ENCODE results near the gene AUTS2.

Gene AUTS2

DNA sequence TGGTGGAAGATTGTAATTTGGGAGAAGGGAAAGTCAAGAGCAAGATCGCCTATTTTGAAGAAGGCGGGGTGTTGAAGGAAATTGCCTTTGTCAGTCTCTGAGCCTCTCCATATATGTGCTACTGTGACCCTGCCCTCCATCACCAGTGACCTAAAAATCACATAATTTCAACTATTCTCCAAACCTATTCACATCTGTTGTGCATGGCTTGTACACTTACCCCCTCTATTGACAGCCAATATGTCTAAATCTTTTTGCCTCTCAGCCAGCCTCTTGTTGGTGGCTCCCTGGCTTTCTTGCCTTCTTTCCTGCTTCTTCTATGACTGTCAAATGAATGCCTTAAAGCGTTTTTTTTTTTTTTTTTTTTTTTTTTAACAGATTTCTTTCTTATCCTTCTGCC is 295.6 kb downstream of the AUTS2 start:
- no peak for DNase-seq (ENCODE audit: low read depth)

- no peak for DNase-seq (ENCODE audit: low read depth)
Observed at GRCh38 chr7:69895446-69895845, 297.2 kb downstream of the AUTS2 start.

DNA sequence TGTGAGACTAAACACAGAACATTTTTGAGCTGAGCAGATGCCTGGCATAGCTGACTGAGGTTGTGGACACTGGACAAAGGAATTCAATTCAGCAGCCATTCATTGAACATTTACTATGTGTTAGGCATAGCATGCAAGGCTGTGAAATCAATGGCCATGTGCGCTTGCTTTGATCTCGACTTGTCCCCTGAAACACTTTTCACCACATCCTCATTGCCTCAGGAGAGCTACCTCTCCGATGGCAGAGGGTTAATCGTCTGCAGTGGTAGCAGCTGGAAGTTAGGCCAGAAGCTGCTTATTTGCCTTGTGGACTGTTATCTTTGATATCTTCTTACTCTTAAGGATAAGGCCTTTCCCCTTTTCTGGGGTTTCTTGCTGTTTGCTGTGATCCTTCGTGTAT is 297.8 kb downstream of the AUTS2 start:
- no peak for DNase-seq (ENCODE audit: low read depth)

GRCh38 chr7:69898189-69898588 is 299.9 kb downstream of the AUTS2 start:
- DNase-seq (ENCODE audit: low read depth), result no peak

GRCh38 chr7:69903410-69903809 is 305.1 kb downstream of the AUTS2 start:
- no peak for DNase-seq (ENCODE audit: low read depth)

GRCh38 chr7:69906283-69906995 is 308.2 kb downstream of the AUTS2 start:
- no peak for DNase-seq (ENCODE audit: low read depth)

- DNase-seq (ENCODE audit: low read depth), result no peak
Observed at GRCh38 chr7:69907720-69908119, 309.4 kb downstream of the AUTS2 start.

DNA sequence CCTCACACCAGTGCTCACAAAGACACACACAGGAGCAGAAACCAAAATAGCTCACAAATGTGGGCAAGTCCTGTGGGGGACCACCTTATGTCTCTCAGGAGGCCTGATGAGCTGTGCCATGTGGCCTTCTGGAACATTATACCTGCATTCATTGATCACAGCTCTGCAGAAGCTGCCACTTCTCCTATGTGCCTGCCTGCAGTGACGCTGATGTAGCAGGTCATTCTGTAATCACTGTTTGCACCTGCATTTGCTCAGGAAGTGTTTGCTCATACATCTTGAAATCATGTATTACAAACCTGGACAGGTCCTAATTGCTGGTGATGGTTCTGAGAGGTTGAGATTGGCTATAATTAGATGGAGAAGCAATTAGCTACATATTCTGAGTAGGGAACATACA is 310.2 kb downstream of the AUTS2 start:
- no peak for DNase-seq (ENCODE audit: low read depth)

GRCh38 chr7:69910150-69910549 is 311.9 kb downstream of the AUTS2 start:
- DNase-seq (ENCODE audit: low read depth), result no peak

GRCh38 chr7:69911337-69911736 is 313.1 kb downstream of the AUTS2 start:
- DNase-seq (ENCODE audit: low read depth), result no peak

GRCh38 chr7:69912141-69912540 is 313.9 kb downstream of the AUTS2 start:
- DNase-seq (ENCODE audit: low read depth), result no peak

- DNase-seq (ENCODE audit: low read depth), result no peak
Observed at GRCh38 chr7:69912846-69913245, 314.6 kb downstream of the AUTS2 start.

GRCh38 chr7:69919426-69920111 is 321.3 kb downstream of the AUTS2 start:
- no peak for DNase-seq (ENCODE audit: low read depth)

GRCh38 chr7:69920797-69921196 is 322.5 kb downstream of the AUTS2 start:
- DNase-seq (ENCODE audit: low read depth), result no peak

DNA sequence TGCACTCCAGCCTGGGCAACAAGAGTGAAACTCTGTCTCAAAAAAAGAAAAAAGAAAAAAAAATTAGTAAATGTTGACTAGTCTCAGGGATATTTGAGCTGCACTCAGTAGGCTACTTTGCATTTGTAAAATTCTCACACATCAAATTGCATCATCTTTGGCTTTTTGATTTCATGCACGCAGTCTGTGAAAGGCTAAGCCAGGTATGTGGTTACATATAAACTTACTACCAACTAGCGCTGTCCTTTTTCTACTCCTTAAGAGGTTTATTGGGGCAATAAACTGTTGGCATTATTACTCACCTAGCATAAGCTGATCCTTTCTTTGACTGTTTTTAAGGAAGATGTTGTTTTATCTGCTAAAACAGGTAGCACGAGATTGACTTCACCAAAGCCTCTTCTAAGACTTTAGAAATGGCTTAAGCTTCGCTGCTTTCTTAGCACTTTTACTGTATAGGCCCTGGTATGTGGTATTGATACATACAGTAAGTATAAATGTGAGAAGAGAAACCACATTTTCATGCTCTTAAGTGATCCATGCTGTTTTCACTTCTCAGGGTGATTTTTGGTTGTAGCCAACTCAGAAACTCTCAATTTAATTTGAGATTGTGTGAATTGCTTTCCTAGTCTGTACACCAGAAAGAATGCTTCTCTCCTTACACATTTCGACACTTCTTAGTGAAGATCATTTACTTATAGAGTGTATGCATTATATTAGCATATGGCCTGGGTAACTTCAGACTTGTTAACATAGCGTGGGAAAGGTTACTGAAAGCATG is 323.9 kb downstream of the AUTS2 start:
- DNase-seq (ENCODE audit: low read depth), result no peak

DNA sequence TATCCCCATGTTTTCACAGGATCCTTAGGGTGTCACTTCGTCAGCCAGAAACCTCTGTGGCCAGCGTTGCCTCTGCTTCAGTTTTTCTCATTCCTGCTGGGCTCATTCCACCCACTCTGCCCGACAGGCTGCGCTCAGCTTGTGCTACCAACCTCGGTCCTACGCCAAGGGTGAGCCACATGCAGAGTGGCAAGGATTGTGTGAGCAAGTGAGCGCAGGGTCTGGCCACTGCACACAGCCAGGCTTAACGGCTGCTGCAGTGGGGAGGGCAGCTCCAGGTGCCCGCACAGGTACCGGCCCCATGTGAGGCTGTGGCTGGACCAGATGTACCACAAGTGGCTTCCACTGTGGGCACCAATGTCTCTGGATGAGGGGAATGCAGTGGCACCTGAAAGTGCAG is 329.2 kb downstream of the AUTS2 start:
- DNase-seq (ENCODE audit: low read depth), result no peak

DNA sequence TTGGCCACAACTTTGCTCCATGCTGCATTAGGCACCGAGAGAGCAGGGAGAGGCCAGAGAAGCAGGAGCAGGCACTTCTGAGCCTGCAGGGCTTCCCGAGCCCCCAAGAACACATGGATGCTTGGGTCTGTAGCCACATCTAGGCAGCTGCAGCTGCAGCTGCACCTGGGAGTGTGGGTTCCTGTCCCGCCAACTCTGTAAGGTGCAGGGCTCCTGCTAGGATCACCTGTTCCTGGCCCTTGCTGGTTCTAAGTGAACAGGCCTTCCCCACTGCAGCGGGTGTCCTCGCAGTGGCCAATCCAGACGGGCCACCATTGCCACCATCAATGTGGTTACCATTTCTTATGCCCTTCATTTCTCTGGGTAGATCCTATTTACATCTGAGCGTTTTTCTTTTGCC is 330.3 kb downstream of the AUTS2 start:
- DNase-seq (ENCODE audit: low read depth), result no peak

GRCh38 chr7:69929622-69930021 is 331.3 kb downstream of the AUTS2 start:
- no peak for DNase-seq (ENCODE audit: low read depth)

DNA sequence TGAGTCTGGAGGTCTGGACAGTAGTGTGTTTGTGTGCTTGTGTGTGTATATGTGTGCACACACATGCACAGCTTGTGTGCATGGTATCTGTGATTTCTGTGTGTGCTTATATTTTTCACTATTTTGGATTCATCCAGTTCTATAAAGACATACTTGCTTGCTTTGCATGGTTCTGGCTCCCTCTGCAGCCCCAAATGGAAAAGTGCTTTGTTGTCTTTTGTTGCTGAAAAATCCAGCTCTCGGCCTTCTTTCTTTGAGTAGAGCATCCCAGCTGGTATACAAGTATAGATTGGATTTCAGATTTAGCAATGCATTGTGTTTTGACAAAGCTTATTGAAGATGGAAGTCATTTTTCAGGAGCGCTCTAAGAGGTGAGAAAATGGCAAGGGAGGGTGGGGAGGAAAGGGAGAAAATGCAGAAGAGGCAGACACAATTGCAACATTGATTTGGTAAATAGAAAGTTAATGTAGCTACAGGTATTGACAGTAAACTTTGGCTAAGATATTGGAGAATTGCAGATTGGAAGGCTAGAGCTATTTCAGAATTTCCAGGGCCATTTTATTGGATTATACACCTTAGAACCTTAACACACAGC is 333.9 kb downstream of the AUTS2 start:
- peak; percentile 0 for DNase-seq (ENCODE audit: low read depth)

GRCh38 chr7:69934144-69934903 is 336.0 kb downstream of the AUTS2 start:
- DNase-seq (ENCODE audit: low read depth), result no peak

DNA sequence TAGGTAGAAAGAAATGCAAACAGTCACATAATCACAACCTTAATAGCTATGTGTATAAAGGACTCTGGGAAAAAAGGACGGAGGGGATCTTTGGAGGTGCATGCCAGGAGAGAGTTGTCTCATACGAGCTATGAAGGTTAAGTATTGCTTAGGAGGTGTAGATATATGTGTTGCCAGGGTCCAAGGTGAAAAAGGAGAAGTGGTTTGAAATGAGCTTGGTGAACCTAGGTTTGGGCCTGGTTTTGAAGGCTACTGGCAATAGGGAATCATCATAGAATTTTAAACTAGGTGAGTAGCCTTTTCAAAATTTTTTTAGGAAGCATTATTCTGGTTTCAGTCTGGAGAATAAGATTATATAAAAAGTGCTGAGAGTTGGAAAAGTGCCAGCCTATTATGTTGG is 336.8 kb downstream of the AUTS2 start:
- DNase-seq (ENCODE audit: low read depth), result no peak

DNA sequence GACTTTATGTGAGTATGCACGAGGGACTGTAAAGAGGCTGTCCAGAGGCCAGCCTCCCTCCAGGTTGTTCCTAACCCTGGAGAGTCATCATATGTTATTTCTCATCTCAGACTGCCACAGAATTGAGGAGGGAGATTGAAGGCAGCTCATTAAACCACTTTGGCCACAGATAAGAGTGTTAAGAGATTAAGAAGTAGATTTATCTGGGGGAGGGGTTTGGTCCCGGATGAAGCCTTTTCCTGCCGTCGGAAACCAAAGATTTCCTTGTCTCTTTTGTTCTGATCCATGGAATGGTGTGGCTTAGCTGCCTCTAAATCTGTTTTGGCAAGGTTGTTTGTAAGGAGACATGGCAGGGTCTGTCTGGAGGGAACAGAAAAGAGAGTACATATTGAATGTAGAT is 338.8 kb downstream of the AUTS2 start:
- no peak for DNase-seq (ENCODE audit: low read depth)

All from amniotic epithelial cell (primary cell).